Astrocyte (in vitro differentiated cells and primary cell): ENCODE measurements around the gene GABPA.

Experiments used
- EZH2 ChIP-seq: IDR thresholded peaks from 2 replicates; pipeline ENCODE4 v1.6.1; 2012; ENCODE audit warnings: mild to moderate bottlenecking, low read length, inconsistent platforms; ENCODE audit not compliant: insufficient read depth
- TF ChIP-seq, protein P1 (sequence below): IDR thresholded peaks from 2 replicates; pipeline ENCODE4 v1.5.1; 2011; ENCODE audit warnings: low read depth, mild to moderate bottlenecking, inconsistent platforms, low read length, moderate library complexity; ENCODE audit not compliant: insufficient read depth

DNA sequence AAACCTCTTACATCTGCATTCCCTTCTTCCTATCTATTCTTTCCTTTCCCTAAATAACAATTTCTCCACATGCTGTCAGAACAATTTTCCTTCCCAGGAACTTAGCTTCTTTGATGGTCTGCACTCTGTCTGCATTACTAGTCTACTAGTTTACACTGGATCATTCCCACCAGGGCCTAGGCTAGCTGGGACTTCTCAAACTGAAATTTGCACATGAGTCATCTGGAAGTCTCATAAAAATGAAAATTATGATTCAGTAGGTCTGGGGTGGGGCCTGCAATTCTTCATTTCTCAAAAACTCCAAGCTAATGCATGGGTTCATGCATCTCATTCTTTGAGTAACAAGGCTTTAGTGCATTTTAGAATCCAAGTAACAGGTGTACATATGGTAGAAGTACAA lies 74.2 kb downstream of the GABPA start:
- TF ChIP-seq, protein P1, sequence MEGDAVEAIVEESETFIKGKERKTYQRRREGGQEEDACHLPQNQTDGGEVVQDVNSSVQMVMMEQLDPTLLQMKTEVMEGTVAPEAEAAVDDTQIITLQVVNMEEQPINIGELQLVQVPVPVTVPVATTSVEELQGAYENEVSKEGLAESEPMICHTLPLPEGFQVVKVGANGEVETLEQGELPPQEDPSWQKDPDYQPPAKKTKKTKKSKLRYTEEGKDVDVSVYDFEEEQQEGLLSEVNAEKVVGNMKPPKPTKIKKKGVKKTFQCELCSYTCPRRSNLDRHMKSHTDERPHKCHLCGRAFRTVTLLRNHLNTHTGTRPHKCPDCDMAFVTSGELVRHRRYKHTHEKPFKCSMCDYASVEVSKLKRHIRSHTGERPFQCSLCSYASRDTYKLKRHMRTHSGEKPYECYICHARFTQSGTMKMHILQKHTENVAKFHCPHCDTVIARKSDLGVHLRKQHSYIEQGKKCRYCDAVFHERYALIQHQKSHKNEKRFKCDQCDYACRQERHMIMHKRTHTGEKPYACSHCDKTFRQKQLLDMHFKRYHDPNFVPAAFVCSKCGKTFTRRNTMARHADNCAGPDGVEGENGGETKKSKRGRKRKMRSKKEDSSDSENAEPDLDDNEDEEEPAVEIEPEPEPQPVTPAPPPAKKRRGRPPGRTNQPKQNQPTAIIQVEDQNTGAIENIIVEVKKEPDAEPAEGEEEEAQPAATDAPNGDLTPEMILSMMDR, result no peak
- TF ChIP-seq EZH2, result no peak
